ENCODE results near the gene HADH. TPM values are rescaled to one million over a fixed set of nuclear protein-coding genes. Genes with fewer than 3 reads are reported as not detected.
"Not testable (repeated sequence)": the region's sequence is repeated elsewhere in the genome, so short reads cannot be mapped to it uniquely, and the experiment has no call there.

The HADH gene
- total RNA-seq: 252 TPM
- long read RNA-seq, full-length matches to known transcripts: 615 of 638 reads
- long read RNA-seq, partial matches to known transcripts: 13 of 638 reads
- long read RNA-seq, other reads (novel, unspliced or antisense): 10 of 638 reads

DNA sequence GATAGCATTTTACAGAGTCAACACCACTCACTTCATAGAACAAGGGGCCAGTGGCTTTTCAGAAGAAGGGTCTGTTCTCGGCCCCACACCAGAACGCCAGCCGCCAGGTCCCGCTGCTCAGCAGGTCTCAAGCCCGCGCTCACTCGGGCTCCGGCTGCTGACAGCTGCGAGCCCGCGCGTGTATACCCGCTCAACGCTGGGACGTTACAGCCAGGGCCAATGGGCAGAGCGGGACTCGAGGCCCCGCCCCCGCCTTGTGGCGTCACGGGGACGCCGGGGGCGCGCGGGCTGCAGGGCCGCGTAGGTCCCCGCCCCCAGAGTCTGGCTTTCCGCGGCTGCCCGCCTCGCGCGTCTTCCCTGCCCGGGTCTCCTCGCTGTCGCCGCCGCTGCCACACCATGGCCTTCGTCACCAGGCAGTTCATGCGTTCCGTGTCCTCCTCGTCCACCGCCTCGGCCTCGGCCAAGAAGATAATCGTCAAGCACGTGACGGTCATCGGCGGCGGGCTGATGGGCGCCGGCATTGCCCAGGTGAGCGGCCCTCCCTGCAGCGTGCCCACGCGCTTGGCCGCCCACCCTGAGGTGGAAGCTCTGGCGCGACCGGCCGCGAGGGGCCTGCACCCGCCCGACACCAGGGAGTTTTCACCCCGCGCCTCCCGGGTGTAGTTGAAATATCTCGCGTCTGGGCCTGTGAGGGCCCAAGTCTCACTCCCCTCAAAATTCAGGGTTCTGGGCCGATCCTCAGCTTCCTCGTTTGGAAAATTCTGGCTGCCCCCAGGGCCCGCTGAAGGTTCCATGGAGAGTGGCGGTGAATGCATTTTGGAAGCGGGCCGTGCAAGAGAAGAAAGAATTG, at the start of gene HADH:
HADH (plus strand) TSS at position 353 of the 850 bp plus-strand sequence; CDS start at position 397, 44 bp downstream.
- ATAC-seq (peak; percentile 99), DNase-seq (peak; percentile 98)
- intact Hi-C loops (cut with micrococcal nuclease): no loop called here

DNA sequence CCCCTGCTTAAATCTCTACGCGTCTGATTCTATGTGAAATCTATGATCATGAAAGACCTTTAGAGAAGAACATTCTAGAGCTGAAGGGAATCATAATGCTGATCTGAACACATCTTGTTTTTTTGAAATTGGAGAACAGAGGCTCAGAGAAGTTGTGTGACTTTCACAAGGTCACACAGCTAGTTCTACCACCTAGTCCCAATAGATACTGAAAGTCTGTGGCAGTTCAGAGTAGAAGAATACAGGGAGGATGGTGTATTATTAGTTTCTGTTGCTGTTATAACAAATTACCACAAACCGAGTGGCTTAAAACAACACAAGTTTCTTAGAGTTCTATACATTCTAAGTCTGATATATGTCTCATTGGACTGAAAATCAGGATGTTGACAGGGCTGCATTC, 43.9 kb upstream of the HADH start:
- DNase-seq (no peak), ATAC-seq (no peak)
- intact Hi-C loops (cut with micrococcal nuclease): no loop called here

DNA sequence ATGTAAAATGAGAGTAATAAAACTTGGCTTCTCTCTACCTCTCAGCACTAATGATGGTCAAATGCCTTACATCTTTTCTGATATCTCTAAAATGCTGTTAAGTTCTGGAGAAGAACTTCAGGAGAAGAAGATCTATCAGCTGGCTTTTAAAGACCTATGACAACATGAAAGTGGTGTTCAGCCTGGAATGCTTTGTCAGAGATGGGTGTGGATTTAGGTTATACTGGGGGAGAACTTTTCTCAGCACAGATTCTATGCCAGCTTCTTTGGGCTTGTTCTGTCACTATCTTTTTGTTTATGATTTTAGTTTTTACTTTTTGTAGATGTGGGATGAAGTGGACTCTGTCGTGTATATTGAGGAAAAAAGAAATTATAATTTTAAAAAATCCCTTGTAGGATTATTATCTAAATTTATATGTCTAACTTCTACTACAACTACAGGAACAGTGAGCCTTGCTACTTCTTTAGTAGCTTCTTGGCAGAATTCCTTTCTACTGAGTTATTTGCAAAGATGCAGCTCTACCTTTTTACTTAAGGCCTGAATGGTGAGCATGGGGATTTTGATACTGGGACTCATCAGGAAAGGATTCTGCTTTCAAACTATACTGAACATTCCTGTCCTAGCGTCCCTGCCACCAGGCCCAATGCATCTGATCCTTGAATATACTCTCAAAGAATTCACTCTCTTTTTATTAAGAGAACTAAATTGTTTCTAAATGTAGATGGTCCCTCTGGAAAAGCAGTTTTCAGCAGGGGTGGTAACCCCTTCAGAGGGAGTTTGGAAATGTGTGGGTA, 38.7 kb upstream of the HADH start:
- DNase-seq (no peak), ATAC-seq (no peak)
- intact Hi-C loops (cut with micrococcal nuclease): no loop called here

DNA sequence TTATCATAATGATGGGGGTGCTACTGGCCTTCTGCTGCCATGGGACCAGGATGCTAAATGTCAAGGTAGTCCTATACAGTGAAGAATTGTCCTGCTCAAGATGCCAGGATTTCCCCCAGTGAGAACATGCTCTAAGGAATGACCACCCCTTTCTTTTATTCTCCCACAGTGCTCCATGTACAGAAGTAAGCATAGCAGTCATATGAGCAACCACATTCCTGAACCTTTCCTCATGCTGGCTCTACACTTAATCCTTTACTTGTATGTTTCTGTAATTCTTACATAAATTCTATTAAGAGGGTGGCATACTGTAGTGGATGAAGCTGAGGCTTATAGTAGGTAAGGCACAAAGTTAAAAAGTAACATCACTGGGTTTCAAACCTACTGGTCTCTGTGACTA, 38.1 kb upstream of the HADH start:
- ATAC-seq (no peak), DNase-seq (no peak)
- intact Hi-C loops (cut with micrococcal nuclease): no loop called here

DNA sequence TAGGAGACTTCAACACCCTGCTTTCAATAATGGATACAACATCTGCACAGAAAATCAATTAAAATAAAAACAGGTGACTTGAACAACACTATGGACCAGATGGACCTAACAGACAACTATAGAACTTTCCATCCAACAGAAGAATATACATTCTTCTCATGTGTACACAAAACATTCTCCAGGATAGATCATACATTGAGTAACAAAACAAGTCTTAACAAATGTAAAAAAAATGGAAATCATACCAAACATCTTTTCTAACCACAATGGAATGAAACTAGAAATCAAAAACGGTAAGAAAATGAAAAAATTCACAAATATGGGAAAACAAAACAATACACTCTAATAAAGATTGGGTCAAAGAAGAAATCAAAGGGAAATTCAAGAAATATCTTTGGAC, 33.7 kb upstream of the HADH start:
- ATAC-seq: no peak
- intact Hi-C loops (cut with micrococcal nuclease): no loop called here
- no peak for DNase-seq

DNA sequence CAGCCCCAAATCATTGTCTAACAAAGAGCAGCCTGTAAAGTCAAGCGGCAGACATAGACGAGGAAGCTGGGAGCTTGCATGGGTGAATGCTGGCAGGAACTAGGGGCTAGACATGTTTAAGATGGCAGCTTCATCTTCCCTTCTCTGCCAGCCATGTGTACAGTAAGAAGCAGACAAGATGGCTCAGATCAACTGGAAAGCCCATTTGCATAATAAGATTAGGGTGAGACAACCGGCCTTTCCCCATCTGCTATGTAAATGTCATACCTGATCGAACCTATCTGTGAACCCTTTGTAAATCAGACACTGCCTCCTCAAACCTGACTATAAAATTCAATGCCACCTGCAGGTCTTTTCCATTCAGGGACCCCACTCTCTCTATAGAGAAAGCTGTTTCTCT, 22.8 kb upstream of the HADH start:
- intact Hi-C loops (cut with micrococcal nuclease): no loop called here
- DNase-seq (no peak), ATAC-seq (no peak)

DNA sequence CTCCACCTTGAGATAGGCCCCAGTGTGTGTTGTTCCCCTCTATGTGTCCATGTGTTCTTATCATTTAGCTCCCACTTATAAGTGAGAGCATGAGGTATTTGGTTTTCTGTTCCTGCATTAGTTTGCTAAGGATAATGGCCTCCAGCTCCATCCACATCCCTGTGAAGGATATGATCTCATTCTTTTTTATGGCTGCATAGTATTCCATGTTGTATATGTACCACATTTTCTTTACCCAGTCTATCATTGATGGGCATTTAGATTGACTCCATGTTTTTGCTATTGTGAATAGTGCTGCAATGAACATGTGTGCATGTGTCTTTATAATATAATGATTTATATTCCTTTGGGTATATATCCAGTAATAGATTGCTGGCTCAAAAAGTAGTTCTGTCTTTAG, 22.2 kb upstream of the HADH start:
- ATAC-seq; DNase-seq; intact Hi-C loops (cut with micrococcal nuclease): not testable (repeated sequence)

DNA sequence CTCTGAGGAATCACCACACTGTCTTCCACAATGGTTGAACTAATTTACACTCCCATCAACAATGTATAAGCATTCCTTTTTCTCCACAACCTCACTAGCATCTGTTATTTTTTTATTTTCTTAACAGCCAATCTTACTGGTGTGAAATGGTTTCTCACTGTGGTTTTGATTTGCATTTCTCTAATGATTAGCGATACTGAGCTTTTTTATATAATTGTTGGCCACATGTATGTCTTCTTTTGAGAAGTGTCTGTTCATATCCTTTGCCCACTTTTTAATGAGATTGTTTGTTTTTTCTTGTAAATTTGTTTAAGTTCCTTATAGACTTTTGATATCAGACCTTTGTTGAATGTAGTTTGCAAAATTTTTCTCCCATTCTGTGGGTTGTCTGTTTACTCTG, 21.8 kb upstream of the HADH start:
- DNase-seq; ATAC-seq; intact Hi-C loops (cut with micrococcal nuclease): not testable (repeated sequence)

DNA sequence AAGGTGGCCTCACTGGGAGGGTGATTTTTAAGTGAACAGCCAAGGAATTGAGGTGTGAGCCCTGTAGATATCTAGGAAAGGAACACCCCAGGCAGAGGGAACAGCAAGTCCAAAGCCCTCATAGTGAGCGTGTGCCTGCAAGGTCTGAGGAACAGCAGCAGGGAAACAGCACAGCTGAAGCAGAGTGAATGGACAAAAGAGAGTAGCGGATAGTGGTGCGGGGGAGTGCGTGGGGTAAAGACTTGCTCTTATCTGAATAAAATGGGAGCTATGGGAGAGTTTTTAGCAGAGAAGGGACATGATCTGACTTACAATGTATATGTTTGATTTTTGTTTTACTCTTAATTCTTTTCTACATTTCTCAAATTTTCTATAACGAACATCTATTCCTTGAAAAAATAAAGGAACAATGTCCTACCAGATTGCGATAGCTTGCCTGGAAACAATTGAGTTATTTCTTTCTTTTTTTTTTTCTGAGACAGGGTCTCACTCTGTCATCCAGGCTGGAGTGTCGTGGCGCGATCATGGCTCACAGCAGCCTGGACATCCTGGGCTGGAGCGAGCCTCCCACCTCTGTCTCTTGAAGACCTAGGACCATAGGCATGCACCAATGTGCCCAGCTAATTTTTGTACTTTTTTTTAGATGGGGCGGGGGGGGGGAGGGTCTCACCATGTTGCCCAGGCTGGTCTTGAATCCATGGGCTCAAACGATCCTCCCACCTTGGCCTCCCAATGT, 19.5 kb upstream of the HADH start:
- intact Hi-C loops (cut with micrococcal nuclease): no loop called here

DNA sequence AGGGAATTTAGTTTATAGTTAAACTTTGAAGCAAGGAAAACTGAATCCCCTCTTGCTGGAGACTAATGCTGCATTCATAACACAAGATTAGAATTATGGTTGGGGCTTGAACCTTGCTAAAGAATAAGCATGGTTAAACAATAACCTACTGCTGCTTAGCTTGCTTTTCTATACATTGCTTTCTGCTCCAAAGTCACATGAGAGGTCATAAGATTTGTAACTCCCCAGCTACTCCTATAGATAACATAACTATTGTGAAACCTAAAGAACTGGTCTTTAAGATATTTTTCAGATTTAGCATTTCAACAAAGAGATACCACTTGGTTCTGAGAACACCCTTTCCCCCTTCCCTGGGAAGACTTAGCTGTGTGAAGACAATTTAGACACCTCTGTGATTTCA, 17.1 kb upstream of the HADH start:
- ATAC-seq: no peak
- DNase-seq: no peak
- intact Hi-C loops (cut with micrococcal nuclease): no loop called here

More for the DNA sequence above, 19.5 kb upstream of the HADH start:
- no peak for ATAC-seq
- no peak for DNase-seq

DNA sequence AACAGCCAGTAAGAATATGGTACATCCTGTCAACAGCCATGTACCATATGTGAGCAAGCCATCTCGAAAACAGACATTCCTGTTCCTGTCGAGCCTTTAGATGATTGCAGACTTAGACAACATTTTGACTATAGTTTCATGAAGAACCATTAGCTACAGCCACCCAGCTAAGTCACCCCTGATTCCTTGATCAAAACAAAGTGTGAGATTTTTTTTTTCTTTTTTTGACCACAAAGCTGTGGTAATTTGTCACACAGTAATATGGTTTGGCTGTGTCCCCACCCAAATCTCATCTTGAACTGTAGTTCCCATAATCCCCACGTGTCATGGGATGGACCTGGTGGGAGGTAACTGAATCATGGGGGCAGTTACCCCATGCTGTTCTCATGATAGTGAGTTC, 15.2 kb upstream of the HADH start:
- ATAC-seq: no peak
- no peak for DNase-seq
- intact Hi-C loops (cut with micrococcal nuclease): no loop called here

DNA sequence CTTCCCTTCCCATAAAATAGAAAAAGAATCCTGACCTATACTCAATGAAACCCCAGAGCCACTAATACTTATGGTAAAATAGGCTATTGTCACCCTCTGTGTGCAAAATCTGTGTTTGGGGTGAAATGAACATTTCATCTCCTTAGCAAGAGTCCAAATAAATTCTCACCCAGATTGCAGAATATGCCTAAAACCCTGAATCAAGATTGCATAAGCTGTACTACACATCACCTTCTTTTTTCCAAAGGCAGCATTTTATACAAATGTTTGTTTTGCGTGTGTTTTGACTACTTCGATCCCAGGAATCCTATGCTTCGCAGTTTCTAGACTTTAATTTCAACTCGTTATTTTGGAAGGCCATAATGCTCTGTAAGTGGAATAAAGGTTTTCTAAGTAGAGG, 12.2 kb upstream of the HADH start:
- DNase-seq: no peak
- no peak for ATAC-seq
- intact Hi-C loops (cut with micrococcal nuclease): no loop called here

DNA sequence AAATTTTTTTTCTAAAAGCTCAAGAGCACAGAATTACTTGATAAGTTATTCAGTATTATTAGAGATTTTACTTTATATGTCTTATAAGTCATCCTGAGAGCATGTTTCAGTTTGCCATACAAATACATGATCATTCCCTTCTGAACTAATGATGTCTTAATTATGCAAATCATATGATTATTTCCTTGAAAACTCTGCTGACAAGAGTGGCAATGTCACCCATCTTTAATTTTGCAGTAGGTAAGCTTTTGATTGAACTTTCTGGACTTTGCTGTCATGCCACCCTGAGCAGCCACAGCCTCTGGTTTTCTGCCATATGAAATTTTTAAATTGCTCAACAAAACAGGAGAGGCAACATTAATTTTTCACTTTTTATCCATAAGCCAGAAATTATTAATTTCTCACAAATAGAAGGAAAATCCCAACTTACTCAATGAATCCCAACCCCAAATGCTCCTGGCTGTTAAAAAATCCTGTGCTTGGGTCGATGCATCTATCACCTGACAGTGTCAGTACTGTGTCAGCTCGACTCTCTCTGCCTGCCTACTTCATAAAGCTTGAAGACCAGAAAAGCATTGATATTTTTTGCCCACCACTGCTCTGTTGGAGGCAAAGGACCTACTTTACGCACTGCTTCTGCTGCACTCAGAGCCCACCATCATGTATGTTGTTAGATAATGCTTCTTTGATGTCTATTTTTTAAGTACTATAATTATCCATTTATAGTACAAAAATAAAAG, 11.6 kb upstream of the HADH start:
- DNase-seq: no peak
- no peak for ATAC-seq
- intact Hi-C loops (cut with micrococcal nuclease): no loop called here

DNA sequence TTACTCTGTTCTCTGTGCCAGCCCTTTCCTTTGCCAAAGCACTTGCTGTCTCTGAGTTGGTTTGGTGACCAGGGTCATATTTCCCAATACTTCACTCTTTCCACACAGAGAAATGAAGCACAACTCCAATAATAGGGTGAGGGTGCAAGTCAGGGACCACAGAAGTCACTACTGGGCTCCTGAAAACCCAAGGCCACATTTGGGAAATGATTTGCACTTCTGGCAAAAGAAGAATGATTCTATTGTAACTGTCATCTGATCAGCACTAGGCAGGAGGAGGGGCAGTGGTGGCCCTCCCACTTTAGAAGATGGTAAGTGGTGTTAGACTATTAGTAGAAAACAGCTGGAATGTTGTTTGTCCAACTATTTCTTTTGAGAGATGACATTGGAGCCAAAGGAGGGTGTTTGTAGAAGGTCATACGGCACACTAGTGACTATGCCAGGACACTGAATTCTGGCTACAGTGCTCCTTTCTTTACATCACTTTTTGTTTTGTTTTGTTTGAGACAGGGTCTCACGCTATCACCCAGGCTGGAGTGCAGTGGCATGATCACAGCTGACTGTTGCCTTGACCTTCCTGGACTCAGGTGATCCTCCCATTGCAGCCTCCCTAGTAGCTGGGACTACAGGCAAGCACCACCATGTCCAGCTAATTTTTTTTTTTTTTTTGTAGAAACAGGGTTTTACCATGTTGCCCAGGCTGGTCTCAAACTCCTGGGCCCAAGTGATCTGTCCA, 10.8 kb upstream of the HADH start:
- peak; percentile 24 for ATAC-seq
- no peak for DNase-seq
- intact Hi-C loops (cut with micrococcal nuclease): no loop called here

DNA sequence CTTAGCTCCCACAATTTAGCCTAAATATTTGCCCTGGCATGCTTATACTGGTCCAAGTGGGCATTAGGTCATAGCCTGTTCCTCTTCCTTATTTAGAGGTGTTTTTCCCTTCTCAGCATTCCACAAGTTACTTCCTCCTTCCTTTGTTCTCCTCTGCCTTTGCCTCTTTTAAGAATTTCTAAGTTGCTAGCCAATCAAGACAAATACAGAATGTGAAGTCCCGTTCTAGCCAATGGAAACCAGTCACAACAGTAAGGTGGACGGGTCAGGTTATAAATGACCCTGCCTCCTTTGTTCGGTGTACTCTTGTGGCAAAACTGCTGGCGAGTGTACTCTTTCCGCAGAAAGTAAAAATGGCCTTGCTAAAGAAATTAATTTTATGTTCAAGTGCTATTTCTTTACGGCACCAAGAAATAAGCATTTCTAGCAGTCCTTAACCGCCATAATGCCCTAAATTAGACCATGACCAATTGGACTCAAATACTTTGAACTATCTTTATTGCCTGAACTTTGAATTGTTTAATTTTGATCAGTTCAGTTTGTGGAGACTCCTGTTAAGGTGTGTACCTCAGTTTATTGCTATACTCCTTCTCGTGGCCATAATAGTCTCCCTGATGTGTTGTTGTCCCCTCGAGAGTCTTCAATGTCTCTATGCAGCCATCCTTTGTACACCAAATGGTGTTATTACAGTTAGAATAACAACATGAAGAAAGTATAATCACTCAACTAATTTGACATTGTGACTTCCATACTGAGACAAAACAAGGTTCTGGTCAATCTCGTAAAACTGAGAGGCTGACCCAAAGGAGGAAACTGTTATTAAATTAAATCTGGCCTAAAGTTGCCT, 1.6 kb upstream of the HADH start:
- intact Hi-C loops (cut with micrococcal nuclease): no loop called here
- no peak for ATAC-seq
- DNase-seq: no peak

DNA sequence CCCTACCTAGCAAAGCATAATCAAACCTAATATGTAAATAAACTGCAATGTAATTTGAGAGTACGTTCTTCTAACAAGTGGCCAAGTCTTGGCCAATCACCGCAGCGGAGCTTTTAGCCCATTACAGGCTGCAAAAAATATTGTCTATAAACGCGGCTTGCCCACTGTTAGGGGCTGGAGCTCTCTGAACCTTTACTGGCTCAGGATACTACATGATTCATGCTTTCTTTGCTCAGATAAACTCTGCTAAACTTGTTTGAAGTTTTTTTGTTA, 990 bp upstream of the HADH start:
- intact Hi-C loops (cut with micrococcal nuclease): no loop called here
- ATAC-seq (peak; percentile 6), DNase-seq (peak; percentile 25)

DNA sequence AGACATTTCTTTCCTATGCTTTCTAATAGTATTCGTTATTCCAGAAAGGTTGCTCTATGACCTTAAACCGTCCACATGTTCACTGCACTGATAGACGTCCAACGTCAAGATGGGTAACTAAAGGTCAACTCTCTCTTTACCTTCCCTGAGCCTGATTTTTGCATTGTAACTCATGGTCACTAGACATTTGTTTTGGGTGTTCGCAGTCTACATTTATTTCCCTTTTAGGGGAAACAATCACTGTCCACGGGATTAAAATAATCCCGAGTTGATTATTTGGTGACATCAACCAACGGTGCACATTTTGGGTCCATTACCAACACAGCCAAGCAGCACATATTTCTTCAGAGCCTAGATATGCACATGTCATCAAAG, 540 bp upstream of the HADH start:
- DNase-seq (no peak), ATAC-seq (peak; percentile 33)
- intact Hi-C loops (cut with micrococcal nuclease): no loop called here

Data from left ventricle myocardium superior (tissue), 1 donor.